ENCODE measurements around the gene ARL6.
"Not testable (repeated sequence)": the region's sequence is repeated elsewhere in the genome, so short reads cannot be mapped to it uniquely, and the experiment has no call there.

Gene ARL6

GRCh38 chr3:97827741-97828471, 63.3 kb downstream of the ARL6 start:
- H3K9me3 ChIP-seq, result no peaks in the 10 kb centered on the region; the same call in 1 of the 2 replicates
- H3K4me3 ChIP-seq, result no peak overlapping the region
- no peak for DNase-seq (ENCODE audit: low spot score in 2 of 2)
- no peaks in the 10 kb centered on the region for H3K36me3 ChIP-seq (replicated peaks)
- no peaks in the 10 kb centered on the region for H3K27me3 ChIP-seq (ENCODE audit: low read depth)
- in situ Hi-C loops (cut with MboI; ENCODE audit: low sequenced_read_pairs), result no loop called here
- H3K4me1 ChIP-seq, result peaks cover 3% of the 10 kb centered on the region

GRCh38 chr3:97829198-97829597, 64.6 kb downstream of the ARL6 start:
- Histone ChIP-seq H3K4me1 (peaks cover 3% of the 10 kb centered on the region; the same call in 1 of the 2 replicates), H3K36me3 (replicated peaks) (no peaks in the 10 kb centered on the region), H3K27me3 (ENCODE audit: low read depth) (no peaks in the 10 kb centered on the region), H3K9me3 (no peaks in the 10 kb centered on the region; the same call in 1 of the 2 replicates), H3K4me3 (no peak overlapping the region)
- in situ Hi-C loops (cut with MboI; ENCODE audit: low sequenced_read_pairs), result no loop called here
- no peak for DNase-seq (ENCODE audit: low spot score in 2 of 2)

- no peak for DNase-seq (ENCODE audit: low spot score in 2 of 2)
- peaks cover 3% of the 10 kb centered on the region; the same call in 1 of the 2 replicates for H3K4me1 ChIP-seq
- H3K9me3 ChIP-seq, result no peaks in the 10 kb centered on the region; the same call in 1 of the 2 replicates
- no peaks in the 10 kb centered on the region for H3K36me3 ChIP-seq (replicated peaks)
- in situ Hi-C loops (cut with MboI; ENCODE audit: low sequenced_read_pairs), result no loop called here
- no peak overlapping the region for H3K4me3 ChIP-seq
- H3K27me3 ChIP-seq (ENCODE audit: low read depth), result no peaks in the 10 kb centered on the region
These were observed 66.1 kb downstream of the ARL6 start for GRCh38 chr3:97830638-97831037.

GRCh38 chr3:97831140-97831539, 66.6 kb downstream of the ARL6 start:
- no peak for DNase-seq (ENCODE audit: low spot score in 2 of 2)
- in situ Hi-C loops (cut with MboI; ENCODE audit: low sequenced_read_pairs), result no loop called here
- Histone ChIP-seq H3K36me3 (replicated peaks) (no peaks in the 10 kb centered on the region), H3K4me3 (no peak overlapping the region), H3K9me3 (no peaks in the 10 kb centered on the region; the same call in 1 of the 2 replicates), H3K27me3 (ENCODE audit: low read depth) (no peaks in the 10 kb centered on the region), H3K4me1 (peaks cover 3% of the 10 kb centered on the region; the same call in 1 of the 2 replicates)

GRCh38 chr3:97833184-97833583, 68.6 kb downstream of the ARL6 start:
- H3K4me3 ChIP-seq; DNase-seq (ENCODE audit: low spot score in 2 of 2); H3K4me1 ChIP-seq; H3K27me3 ChIP-seq (ENCODE audit: low read depth); in situ Hi-C loops (cut with MboI; ENCODE audit: low sequenced_read_pairs); H3K36me3 ChIP-seq (replicated peaks); H3K9me3 ChIP-seq: not testable (repeated sequence)

GRCh38 chr3:97835761-97836160, 71.2 kb downstream of the ARL6 start:
- Histone ChIP-seq H3K4me3 (no peak overlapping the region), H3K9me3 (no peaks in the 10 kb centered on the region; the same call in 1 of the 2 replicates), H3K27me3 (ENCODE audit: low read depth) (no peaks in the 10 kb centered on the region), H3K36me3 (replicated peaks) (no peaks in the 10 kb centered on the region), H3K4me1 (no peaks in the 10 kb centered on the region)
- in situ Hi-C loops (cut with MboI; ENCODE audit: low sequenced_read_pairs), result no loop called here
- no peak for DNase-seq (ENCODE audit: low spot score in 2 of 2)

GRCh38 chr3:97838393-97838792, 73.8 kb downstream of the ARL6 start:
- no peaks in the 10 kb centered on the region for H3K4me1 ChIP-seq
- in situ Hi-C loops (cut with MboI; ENCODE audit: low sequenced_read_pairs), result no loop called here
- no peaks in the 10 kb centered on the region for H3K36me3 ChIP-seq (replicated peaks)
- DNase-seq (ENCODE audit: low spot score in 2 of 2), result no peak
- no peak overlapping the region for H3K4me3 ChIP-seq
- H3K9me3 ChIP-seq, result no peaks in the 10 kb centered on the region
- H3K27me3 ChIP-seq (ENCODE audit: low read depth), result no peaks in the 10 kb centered on the region

GRCh38 chr3:97839944-97840343, 75.4 kb downstream of the ARL6 start:
- Histone ChIP-seq H3K36me3 (replicated peaks) (no peaks in the 10 kb centered on the region), H3K4me3 (no peak overlapping the region), H3K4me1 (no peaks in the 10 kb centered on the region), H3K9me3 (no peaks in the 10 kb centered on the region), H3K27me3 (ENCODE audit: low read depth) (no peaks in the 10 kb centered on the region)
- no peak for DNase-seq (ENCODE audit: low spot score in 2 of 2)
- in situ Hi-C loops (cut with MboI; ENCODE audit: low sequenced_read_pairs), result no loop called here

GRCh38 chr3:97841304-97841703, 76.7 kb downstream of the ARL6 start:
- Histone ChIP-seq H3K36me3 (replicated peaks) (no peaks in the 10 kb centered on the region), H3K9me3 (no peaks in the 10 kb centered on the region)
- in situ Hi-C loops (cut with MboI; ENCODE audit: low sequenced_read_pairs), result no loop called here

GRCh38 chr3:97841956-97842355, 77.4 kb downstream of the ARL6 start:
- Histone ChIP-seq H3K36me3 (replicated peaks) (no peaks in the 10 kb centered on the region), H3K4me1 (no peaks in the 10 kb centered on the region), H3K4me3 (no peak overlapping the region), H3K27me3 (ENCODE audit: low read depth) (no peaks in the 10 kb centered on the region), H3K9me3 (no peaks in the 10 kb centered on the region)
- in situ Hi-C loops (cut with MboI; ENCODE audit: low sequenced_read_pairs), result no loop called here
- DNase-seq (ENCODE audit: low spot score in 2 of 2), result no peak

More at GRCh38 chr3:97841304-97841703, 76.7 kb downstream of the ARL6 start:
- H3K4me3 ChIP-seq, result no peak overlapping the region
- DNase-seq (ENCODE audit: low spot score in 2 of 2), result no peak
- H3K4me1 ChIP-seq, result no peaks in the 10 kb centered on the region
- no peaks in the 10 kb centered on the region for H3K27me3 ChIP-seq (ENCODE audit: low read depth)

- H3K27me3 ChIP-seq (ENCODE audit: low read depth), result no peaks in the 10 kb centered on the region
- in situ Hi-C loops (cut with MboI; ENCODE audit: low sequenced_read_pairs), result no loop called here
- no peaks in the 10 kb centered on the region for H3K36me3 ChIP-seq (replicated peaks)
- no peaks in the 10 kb centered on the region for H3K9me3 ChIP-seq
- no peak for DNase-seq (ENCODE audit: low spot score in 2 of 2)
- no peaks in the 10 kb centered on the region for H3K4me1 ChIP-seq
- no peak overlapping the region for H3K4me3 ChIP-seq
These were observed 84.2 kb downstream of the ARL6 start for GRCh38 chr3:97848779-97849178.

Data from HAP-1 (cell line).